Measurements from ENCODE around the gene SUSD4. TPM values are rescaled to one million over a fixed set of nuclear protein-coding genes. Genes with fewer than 3 reads are reported as not detected.

Gene SUSD4
- total RNA-seq, 2 donors from 2014 or later = 0.58 to 0.92 TPM

GRCh38 chr1:223217781-223218180 is 146.2 kb downstream of the SUSD4 start:
- Mint-ChIP-seq H3K9me3 (peaks cover 30% of the 10 kb centered on the region), H3K4me3 (no peak overlapping the region), H3K36me3 (ENCODE audit: low read depth) (no peaks in the 10 kb centered on the region), H3K27ac (no peak overlapping the region), H3K27me3 (ENCODE audit: insufficient read depth) (peaks cover 22% of the 10 kb centered on the region), H3K4me1 (peaks cover 5% of the 10 kb centered on the region)
- Histone ChIP-seq H3K4me1 (ENCODE audit: control insufficient read depth, insufficient read depth, low read length) (peaks cover 6% of the 10 kb centered on the region), H3K27ac (ENCODE audit: low read depth, low read length) (no peak overlapping the region), H3K9ac (ENCODE audit: extremely low read depth, low read length, poor library complexity, severe bottlenecking) (no peak overlapping the region), H3K36me3 (ENCODE audit: control insufficient read depth, insufficient read depth, low read length) (no peaks in the 10 kb centered on the region), H3K27me3 (ENCODE audit: control insufficient read depth, insufficient read depth, low read length, poor library complexity, severe bottlenecking) (no peaks in the 10 kb centered on the region), H3K9me3 (ENCODE audit: control insufficient read depth, low read length) (peaks cover 33% of the 10 kb centered on the region), H3K4me3 (ENCODE audit: low read length) (no peak overlapping the region)
- DNase-seq = no peak
- TF ChIP-seq CTCF (conservative IDR thresholded peaks at IDR 0.05) = no peak
- WGBS, 2 experiments (ENCODE audit: insufficient coverage in 1 of 2, insufficient read length in 1 of 2) = 71 to 87% methylated on average over 1 to 4 of the region's 4 CpGs

GRCh38 chr1:223216531-223217205 is 147.3 kb downstream of the SUSD4 start:
- Mint-ChIP-seq H3K9me3 (peaks cover 30% of the 10 kb centered on the region), H3K36me3 (ENCODE audit: low read depth) (no peaks in the 10 kb centered on the region), H3K27ac (no peak overlapping the region), H3K4me3 (no peak overlapping the region), H3K4me1 (peaks cover 11% of the 10 kb centered on the region), H3K27me3 (ENCODE audit: insufficient read depth) (peaks cover 17% of the 10 kb centered on the region)
- Histone ChIP-seq H3K9me3 (ENCODE audit: control insufficient read depth, low read length) (peaks cover 33% of the 10 kb centered on the region), H3K27me3 (ENCODE audit: control insufficient read depth, insufficient read depth, low read length, poor library complexity, severe bottlenecking) (no peaks in the 10 kb centered on the region), H3K9ac (ENCODE audit: extremely low read depth, low read length, poor library complexity, severe bottlenecking) (no peak overlapping the region), H3K4me1 (ENCODE audit: control insufficient read depth, insufficient read depth, low read length) (peaks cover 14% of the 10 kb centered on the region), H3K4me3 (ENCODE audit: low read length) (no peak overlapping the region), H3K27ac (ENCODE audit: low read depth, low read length) (no peak overlapping the region), H3K36me3 (ENCODE audit: control insufficient read depth, insufficient read depth, low read length) (no peaks in the 10 kb centered on the region)
- 83 to 90% methylated on average over 1 to 5 of the region's 5 CpGs for WGBS, 2 experiments (ENCODE audit: insufficient coverage in 1 of 2, insufficient read length in 1 of 2)
- TF ChIP-seq CTCF (conservative IDR thresholded peaks at IDR 0.05) = no peak
- DNase-seq = peak; percentile 24

- 90 to 96% methylated on average over 3 to 6 of the region's 6 CpGs for WGBS, 2 experiments (ENCODE audit: insufficient coverage in 1 of 2, insufficient read length in 1 of 2)
- no peaks in the 10 kb centered on the region for H3K36me3 Mint-ChIP-seq (ENCODE audit: low read depth)
These were observed 147.9 kb downstream of the SUSD4 start for GRCh38 chr1:223216074-223216473.

More at GRCh38 chr1:223216074-223216473, 147.9 kb downstream of the SUSD4 start:
- Histone ChIP-seq H3K4me3 (ENCODE audit: low read length) (no peak overlapping the region), H3K27ac (ENCODE audit: low read depth, low read length) (no peak overlapping the region), H3K9ac (ENCODE audit: extremely low read depth, low read length, poor library complexity, severe bottlenecking) (no peak overlapping the region), H3K4me1 (ENCODE audit: control insufficient read depth, insufficient read depth, low read length) (peaks cover 15% of the 10 kb centered on the region), H3K9me3 (ENCODE audit: control insufficient read depth, low read length) (peaks cover 33% of the 10 kb centered on the region), H3K36me3 (ENCODE audit: control insufficient read depth, insufficient read depth, low read length) (no peaks in the 10 kb centered on the region), H3K27me3 (ENCODE audit: control insufficient read depth, insufficient read depth, low read length, poor library complexity, severe bottlenecking) (no peaks in the 10 kb centered on the region)
- DNase-seq = no peak
- Mint-ChIP-seq H3K27ac (no peak overlapping the region), H3K9me3 (peaks cover 30% of the 10 kb centered on the region), H3K4me3 (no peak overlapping the region), H3K27me3 (ENCODE audit: insufficient read depth) (peaks cover 13% of the 10 kb centered on the region), H3K4me1 (peaks cover 14% of the 10 kb centered on the region)
- TF ChIP-seq CTCF (conservative IDR thresholded peaks at IDR 0.05) = no peak
